HG02678 (cell line): ENCODE results near the gene IL16.
"Not testable (repeated sequence)": the region's sequence is repeated elsewhere in the genome, so short reads cannot be mapped to it uniquely, and the experiment has no call there.

Experiments
- ATAC-seq: cut with Tn5 transposase; IDR thresholded peaks from one replicate; pipeline ENCODE4 v1.9.1; 2021; ENCODE audit warnings: mild to moderate bottlenecking, moderate library complexity; ENCODE audit not compliant: unreplicated experiment

Gene IL16

DNA sequence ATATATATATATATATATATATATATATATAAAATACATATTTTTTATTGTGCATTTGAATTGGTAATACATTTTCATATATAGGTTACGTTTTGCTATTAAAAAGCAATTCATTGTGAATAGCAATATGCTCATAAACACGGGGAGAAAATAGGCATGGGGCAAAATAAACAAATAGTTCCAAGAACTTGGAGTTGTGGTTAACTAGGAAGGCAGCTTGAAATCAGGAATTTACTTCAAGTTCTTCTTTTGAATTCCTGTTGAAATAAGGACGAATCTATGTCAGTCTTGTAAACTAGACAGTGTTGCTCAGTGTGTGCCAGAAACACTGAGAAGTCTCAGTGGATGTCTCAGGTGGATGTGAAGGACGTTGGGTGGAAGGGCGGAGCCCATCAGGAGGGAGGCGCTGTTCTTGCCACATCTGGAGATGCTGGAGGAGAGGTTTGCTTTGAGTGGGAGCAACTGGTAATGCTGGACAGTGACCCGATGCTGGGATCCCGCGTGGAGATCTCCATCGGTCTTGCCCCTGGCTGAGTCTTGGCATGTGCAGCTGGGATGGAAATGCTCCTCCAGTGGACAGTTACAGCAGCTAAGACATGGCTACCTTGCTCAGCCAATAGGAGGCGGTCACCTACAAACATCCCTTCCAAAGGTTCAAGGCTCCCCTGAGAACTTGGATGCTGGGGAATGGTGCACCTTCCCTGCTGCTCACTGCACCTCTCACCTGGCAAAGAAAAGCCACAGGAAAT lies 2.5 kb downstream of the IL16 start:
- no peak for ATAC-seq

DNA sequence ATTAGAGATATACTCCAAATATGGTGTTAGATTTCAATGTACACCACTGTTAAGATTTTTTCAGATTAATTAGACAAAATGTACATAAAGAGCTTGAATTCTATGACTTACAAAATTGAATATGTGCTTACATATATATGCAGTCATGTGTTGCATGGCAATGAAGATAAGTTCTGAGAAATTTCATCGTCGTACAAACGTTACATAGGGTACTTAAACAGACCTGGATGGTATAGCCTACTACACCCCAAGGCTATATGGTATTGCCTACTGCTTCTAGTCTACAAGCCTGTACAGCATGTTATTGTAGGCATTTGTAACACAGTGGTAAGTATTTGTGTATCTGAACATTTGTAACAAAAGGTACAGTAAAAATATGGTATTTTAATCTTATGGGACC lies 9.3 kb downstream of the IL16 start:
- no peak for ATAC-seq

- ATAC-seq: not testable (repeated sequence)
These were observed 11.3 kb downstream of the IL16 start for GRCh38 chr15:81207987-81208386.

GRCh38 chr15:81209635-81210034 lies 13.0 kb downstream of the IL16 start:
- ATAC-seq: no peak

DNA sequence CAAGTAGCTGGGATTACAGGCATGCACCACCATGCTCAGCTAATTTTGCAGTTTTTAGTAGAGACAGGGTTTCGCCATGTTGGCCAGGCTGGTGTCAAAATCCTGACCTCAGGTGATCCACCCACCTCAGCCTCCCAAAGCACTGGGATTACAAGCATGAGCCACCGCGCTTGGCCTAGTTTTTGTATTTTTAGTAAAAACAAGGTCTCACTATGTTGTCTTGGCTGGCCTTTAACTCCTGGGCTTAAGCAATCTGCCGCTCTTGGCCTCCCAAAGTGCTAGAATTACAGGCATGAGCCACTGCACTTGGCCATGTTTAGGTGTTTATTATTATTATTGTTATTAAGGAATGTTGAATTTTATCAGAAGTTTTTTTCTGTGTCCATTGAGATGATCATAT lies 14.7 kb downstream of the IL16 start:
- no peak for ATAC-seq

DNA sequence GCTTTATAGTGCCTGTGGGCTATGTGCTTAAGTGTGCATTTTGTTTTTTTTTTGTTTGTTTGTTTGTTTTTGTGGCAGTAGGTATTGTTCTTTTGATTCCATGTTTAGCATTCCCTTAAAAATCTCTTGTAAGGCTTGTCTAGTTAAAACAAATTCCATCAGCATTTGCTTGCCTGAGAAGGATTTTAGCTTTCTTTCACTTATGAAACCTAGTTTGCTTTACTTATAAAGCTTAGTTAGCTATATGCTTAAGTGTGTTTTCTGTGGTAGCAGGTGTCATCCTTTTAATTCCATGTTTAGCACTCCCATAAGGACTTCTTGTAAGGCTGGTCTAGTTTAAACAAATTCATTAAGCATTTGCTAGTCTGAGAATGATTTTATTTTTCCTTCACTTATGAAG lies 17.3 kb downstream of the IL16 start:
- no peak for ATAC-seq

GRCh38 chr15:81215531-81215930 lies 18.9 kb downstream of the IL16 start:
- no peak for ATAC-seq

- no peak for ATAC-seq
These were observed 19.3 kb downstream of the IL16 start for GRCh38 chr15:81215983-81216382.

DNA sequence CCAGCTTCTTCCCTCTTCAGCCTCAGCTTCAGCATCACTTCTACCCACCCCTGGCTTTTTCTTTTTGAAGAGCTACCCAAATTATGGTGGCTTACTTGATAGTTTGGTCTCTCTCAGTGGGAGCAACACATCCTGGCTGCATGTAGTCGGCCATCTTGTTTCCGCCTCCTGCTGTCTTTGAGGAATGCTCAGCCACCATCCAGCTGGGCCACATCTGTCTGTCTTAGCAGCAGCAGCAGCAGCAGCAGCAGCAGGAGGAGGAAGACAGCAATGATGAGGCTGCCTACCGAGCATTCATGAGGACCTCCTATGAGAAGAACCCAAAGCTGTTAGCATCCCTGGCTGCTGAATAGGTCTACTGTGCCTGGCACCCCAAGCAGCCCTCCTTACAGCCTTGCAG lies 19.7 kb downstream of the IL16 start:
- ATAC-seq: no peak

- ATAC-seq: no peak
These were observed 24.8 kb downstream of the IL16 start for GRCh38 chr15:81221449-81221848.

DNA sequence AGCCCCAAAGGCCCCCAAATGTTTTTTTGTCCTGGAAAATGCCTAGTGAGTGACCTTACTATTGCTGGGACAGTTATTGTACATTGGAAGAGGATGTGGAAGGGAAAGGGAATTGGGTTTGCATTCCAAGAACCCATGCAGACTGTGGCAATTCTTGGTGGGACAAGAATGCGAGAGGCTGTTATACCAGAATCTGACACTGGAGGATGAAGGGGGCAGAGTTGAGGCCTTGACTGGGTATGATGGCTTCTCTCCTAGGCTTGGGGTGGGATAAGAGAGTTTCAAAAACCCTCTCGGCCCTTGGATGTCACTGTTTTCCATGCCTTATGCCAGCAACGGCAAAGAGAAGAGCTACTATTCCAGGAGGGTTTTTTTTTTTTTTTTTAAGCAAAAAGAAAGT lies 25.3 kb downstream of the IL16 start:
- no peak for ATAC-seq

DNA sequence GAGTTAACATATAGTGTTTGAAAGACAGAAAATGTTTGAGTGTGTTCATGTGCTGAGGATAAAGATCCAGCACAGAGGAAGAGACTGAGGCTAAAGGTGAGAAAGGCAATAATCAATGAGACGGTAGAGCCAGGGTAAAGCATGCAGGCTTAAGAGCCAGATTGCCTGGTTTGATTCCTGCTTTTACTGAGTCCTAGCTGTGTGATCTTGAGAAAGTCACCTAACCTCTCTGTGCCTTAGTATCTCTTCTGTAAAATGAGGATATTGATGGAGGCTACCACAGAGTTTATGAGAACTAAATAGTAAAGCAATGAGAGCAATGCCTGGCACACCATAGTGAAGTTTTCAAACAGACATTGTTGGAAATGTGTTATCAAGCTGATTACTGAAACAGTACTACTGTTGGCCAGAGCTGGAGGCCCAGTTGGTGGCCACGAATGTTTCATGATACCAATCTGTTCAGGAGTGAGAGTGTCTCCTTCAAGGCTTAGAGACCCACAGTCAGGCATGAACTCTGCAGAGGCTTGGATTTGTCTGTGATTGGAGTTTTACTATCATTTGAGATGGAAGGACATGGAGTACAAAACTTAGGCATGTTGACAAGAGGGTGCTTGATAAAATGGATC lies 26.8 kb downstream of the IL16 start:
- ATAC-seq: no peak

DNA sequence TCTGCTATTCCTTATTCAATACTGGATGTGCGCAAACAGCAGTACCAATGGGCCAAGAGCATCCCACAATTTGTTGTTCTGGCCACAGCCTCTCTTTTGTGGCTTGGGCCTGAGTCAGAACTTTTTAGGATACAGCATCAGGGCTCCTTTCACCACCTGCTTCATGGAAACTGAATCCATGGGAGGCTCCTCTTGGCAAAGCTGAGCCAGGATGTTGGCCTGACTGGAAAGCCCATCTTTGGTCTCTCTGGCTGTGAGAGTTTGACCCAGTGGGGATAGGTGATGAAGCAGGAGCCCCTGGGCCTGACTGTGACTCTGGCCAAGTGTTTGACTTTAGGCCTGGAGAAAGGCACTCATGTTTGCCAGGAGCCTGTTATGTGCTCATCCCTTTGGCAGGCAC lies 27.6 kb downstream of the IL16 start:
- no peak for ATAC-seq

- ATAC-seq: no peak
These were observed 28.5 kb downstream of the IL16 start for GRCh38 chr15:81225161-81225671.

- ATAC-seq: no peak
These were observed 31.0 kb downstream of the IL16 start for GRCh38 chr15:81227716-81228115.

- ATAC-seq: no peak
These were observed 32.9 kb downstream of the IL16 start for GRCh38 chr15:81229586-81229985.

DNA sequence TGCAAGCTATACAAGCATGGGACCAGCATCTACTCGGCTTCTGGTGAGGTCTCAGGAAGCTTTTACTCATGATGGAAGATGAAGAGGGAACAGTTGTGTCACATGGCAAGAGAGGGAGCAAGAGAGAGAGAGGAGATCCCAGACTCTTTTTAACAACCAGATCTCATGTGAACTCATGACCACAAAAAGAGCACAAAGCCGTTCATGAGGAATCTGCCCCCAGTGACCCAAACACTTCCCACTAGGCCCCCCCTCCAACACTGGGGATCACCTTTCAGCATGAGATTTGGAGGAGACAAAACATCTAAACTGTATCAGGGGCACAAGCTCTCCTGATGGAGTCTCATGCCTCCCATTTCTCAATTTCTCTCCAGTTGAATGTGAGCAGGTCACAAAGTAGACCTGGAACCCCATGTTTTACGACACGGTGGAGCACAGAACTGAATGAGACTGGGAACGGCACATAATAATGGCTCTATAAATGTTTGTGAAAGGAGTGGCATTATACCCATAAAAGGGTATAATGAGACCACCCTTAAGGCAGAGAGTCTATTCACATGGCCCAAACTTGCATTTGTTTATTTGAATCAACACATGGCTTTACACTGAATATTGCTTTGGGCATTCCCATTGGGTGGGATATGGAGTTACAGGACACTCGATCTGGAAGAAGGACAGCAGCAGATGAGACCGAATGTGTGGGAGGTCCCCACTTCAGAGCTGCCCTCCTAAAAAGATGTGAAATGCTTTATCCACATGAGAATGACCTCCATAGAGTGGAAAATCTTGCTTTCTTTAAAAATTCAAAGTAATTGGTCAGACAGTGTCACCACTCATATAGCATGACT lies 38.8 kb downstream of the IL16 start:
- ATAC-seq: no peak

- ATAC-seq: no peak
These were observed 42.5 kb downstream of the IL16 start for GRCh38 chr15:81239190-81239589.

GRCh38 chr15:81242778-81243177 lies 46.1 kb downstream of the IL16 start:
- ATAC-seq: no peak

DNA sequence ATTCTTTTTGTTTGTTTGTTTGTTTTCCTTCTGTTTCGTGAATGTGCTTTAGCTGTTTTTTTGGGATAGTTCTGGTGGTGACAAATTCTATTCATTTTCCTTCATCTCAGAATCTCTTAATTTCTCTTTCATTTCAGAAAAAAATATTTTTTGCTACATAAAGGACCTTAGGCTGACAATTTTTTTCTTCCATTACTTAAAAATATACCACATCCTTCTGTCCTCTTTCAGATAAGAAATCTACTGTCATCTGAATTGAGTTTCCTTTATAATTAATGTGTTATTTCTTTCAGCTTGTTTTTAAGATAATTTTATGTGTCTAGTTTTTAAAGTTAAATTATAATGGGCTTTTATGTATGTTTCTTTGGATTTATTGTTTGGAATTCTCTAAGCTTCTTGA lies 47.6 kb downstream of the IL16 start:
- ATAC-seq: no peak

DNA sequence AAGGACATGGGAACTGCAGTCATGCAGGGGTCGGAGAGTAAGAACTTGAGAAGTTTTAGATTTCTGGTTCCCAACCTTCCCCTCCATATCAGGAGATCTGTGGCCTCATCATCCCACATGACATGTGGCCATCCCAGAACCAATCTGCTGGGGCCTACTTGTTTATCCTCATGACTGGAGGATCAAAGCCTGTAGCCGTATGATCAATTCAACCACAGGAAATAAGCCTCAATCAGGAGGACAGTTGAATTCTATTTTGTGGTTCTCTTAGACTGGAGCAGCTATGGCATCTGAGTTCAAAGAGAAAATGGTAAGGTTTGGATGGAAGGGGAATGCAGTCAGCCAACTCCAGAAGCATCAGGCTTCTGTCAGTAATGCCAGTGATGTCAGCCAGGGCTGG lies 57.2 kb downstream of the IL16 start:
- ATAC-seq: no peak
